Keratinocyte (primary cell): ENCODE measurements around the gene BRPF1.

Source experiments
- CTCF ChIP-seq, 3 experiments: IDR thresholded peaks in 1 of 3; conservative IDR thresholded peaks in 1 of 3; optimal IDR thresholded peaks in 1 of 3; 2 replicates in 2 of 3; 3 replicates in 1 of 3; pipeline versions ENCODE3 to v1.5.1; 2011; ENCODE audit warnings: low read length in 3 of 3, mild to moderate bottlenecking in 3 of 3, moderate library complexity in 2 of 3, control low read depth in 1 of 3, inconsistent platforms in 1 of 3; ENCODE audit not compliant: insufficient read depth in 2 of 3; ENCODE audit errors: extremely low read depth in 1 of 3
- EZH2 ChIP-seq: IDR thresholded peaks from one replicate; pipeline ENCODE4 v1.6.1; 2012; ENCODE audit warnings: inconsistent platforms, mild to moderate bottlenecking, low read length, moderate library complexity

- TF ChIP-seq CTCF (optimal IDR thresholded peaks at IDR 0.05 in 1 of 3, IDR thresholded peaks at IDR 0.05 in 1 of 3, conservative IDR thresholded peaks at IDR 0.05 in 1 of 3; ENCODE audit: extremely low read depth in 1 of 3, insufficient read depth in 2 of 3, low read length in 3 of 3): no peak
- no peak for TF ChIP-seq EZH2
These were observed 14.6 kb upstream of the BRPF1 start for GRCh38 chr3:9716801-9717555.
